SK-N-DZ (cell line): ENCODE data around the gene SEMA3E.
A peak's percentile ranks its signal among the peaks of the same experiment; 100 is the strongest.
"Not testable (repeated sequence)": the region's sequence is repeated elsewhere in the genome, so short reads cannot be mapped to it uniquely, and the experiment has no call there.

Experiments used
- DNase-seq: peaks from one replicate; pipeline ENCODE4 v3.0.0-alpha.2; 2015; ENCODE audit warnings: low spot score

Gene SEMA3E

DNA sequence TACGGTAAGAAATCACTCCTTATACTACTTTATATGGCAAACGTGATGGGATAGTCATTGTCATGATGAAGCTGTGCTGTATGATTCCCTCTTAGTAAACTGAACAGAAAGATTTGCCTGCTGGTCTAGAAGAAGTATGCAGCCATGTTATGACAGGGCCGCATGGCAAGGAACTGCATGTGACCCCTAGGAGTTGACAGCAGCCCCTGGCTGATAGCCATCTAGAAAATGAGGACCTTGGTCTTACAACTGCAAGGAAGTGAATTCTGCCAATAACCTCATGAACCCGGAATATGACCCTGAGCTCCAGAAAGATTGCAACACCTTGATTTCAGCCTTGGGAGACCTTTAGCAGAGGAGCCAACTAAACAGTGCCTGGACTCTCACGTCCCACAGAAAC, 193.3 kb downstream of the SEMA3E start:
- peak; percentile 13 for DNase-seq

DNA sequence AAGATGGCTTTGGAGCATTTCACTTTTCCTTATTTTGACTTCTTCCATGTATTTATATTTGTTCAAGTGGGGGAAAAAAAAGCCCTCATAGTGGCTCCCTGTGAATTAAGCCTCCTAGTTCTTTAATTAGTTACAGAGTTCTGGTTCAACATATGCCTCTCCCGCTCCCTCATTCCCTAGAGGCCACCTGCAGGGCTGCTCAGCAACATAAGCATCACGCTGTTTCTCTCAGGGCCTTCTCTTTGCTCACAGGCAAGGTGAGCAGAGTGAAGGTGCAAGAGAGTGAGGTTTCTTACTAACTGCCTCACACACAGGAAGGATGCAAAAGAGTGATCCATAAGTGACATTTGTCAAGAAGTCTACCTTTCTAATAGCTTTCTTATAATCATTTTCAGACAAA, 196.7 kb downstream of the SEMA3E start:
- DNase-seq = peak; percentile 38

DNA sequence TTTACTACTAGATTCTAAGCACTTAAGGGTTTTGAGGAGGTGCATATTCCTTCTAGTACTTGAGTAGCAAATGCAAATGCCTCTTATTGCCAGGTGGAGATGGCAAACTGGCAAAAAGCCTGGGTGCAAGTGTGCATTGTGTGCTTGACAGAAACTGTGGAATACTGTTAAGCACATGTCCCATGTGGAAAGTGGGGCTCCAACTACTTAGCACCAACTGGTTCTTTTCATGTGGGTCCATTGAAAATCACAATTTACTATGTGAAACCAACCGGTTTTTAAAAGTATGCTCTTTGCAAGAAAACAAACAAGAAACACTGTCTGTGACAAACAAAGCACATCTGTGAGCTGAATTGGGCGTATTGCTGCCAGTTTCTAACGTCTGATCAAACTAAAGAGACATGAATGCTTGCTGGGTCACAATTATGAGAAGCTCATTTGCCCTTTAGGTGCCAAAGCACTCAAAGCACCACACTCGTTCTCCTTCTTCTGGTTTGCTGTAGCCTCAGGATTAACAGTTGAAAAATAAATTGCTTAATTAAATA, 197.4 kb downstream of the SEMA3E start:
- no peak for DNase-seq

DNA sequence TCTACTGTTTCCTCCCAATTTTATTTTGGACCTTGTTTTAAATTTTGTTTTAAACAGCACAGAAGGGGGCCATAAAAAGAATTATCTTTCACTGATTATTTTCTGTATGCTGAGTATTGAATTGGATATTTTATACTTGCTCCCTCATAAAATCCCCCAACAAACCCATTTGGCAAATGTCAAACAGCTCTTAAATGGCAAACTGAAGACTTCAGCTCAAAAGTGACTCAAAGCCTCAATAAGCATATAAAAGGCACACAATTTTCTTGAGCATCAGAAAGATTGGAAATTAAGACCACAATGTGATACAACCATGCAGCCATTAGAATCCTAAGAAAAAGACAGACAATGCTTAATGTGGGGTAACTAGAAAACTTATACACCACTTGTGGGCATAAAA, 199.2 kb downstream of the SEMA3E start:
- no peak for DNase-seq

DNA sequence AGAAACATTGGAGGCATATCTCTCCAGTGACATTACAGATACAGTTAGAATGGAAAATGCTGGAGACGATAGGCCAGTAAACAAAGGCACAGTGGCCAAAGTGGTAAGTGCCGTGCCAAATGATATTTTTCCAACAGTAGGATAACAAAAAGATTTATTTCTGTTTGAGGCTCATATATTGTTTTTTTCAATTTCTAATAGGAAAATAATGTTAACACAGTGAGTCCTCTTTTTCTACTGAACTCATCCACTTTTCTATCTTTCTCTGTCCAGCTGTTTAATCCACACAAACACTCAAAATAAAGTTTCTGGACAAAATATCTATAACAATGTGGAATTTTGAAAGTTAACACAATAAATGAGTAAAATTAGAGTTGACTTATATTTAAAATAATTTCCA, 201.3 kb downstream of the SEMA3E start:
- DNase-seq = no peak

DNA sequence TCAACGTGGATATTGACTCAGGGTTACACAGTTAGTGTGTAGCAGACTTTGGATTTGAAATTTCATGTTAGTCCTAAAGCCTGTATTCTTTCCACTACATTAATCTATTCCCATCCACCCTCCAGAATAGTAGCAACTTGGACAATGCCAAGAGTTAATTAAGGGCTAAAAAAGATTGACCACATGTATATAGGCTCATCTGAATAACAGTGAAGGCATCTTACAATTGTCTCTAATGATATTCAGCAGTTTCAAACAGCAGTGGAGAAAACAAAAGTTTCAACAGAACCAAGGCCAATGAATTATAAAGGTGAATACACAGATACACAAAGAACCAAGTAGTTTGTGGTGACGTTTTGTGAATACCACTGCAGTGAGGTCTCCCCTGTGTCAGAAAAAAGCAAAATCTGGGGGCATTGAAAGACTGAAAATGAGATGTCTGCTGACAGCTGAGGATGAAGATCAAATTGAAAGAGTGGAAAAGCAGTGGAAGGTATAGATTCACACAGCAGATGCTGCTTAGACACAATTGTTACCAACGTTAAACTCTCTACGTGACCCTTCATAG, 202.8 kb downstream of the SEMA3E start:
- no peak for DNase-seq

DNA sequence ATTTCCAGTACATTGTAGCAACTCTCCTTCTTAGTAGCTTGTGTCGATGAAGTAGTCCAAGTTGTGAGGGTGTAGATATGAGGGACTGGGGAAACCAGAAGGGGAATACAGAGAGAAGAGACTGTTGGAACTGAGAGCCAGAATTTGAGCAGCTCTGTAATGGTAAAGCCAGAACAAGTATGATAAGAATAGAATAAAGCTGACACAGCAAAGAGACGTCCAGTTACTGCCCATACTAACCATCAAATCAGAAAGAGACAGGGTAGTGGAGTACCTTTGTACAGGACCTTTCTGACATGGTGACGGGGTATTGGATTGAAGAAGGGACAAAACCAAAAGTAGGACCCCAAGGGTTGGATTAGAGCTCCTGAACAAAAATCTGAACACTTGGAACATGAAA, 206.0 kb downstream of the SEMA3E start:
- DNase-seq = no peak

DNA sequence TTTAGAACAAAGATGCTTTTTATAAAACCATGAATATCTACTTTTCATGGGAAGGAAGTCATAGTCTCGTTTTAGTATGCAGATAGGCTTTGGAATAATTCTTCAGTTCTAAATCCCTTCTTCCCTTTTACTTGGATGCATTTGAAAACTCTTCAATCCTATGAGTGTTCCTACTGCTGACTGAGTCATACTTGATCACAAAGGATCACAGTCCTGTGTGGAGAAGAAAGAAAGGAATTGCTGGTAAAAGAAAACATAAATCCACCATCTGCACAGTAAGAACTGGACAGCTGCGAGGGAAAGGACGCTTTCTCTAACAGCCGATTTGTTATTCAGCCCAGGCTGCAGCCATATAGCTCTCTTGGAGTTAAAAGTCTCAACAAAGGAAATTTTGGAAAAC, 209.9 kb downstream of the SEMA3E start:
- DNase-seq = no peak

DNA sequence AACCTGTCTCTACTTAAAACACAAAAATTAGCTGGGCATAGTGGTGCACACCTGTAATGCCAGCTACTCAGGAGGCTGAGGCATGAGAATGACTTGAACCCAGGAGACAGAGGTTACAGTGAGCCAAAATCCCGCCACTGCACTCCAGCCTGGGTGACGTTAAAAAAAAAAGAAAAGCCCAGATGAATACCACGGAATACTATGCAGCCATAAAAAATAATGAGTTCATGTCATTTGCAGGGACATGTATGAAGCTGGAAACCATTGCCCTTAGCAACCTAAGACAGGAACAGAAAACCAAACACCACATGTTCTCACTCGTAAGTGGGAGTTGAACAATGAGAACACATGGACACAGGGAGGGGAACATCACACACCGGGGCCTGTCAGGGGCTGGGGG, 218.7 kb downstream of the SEMA3E start:
- DNase-seq = not testable (repeated sequence)

DNA sequence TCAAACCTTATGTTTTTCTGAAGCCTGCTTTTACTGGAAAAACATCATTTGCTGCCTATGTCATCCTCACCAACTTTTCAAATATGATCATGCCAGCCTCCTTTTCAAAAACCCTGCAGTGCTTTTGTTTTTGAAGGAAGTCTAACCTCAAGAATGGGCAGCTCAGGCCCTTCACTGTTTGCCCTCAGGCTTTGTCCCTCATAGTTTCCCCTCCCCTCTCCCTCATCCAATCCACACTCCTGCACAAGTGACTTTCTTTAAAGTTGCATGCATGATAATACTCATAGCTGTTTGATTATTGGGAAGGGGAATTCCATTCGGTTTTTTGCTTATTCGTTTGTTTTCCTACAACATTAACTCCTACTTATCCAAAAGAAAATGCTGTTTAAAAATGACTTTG, 219.4 kb downstream of the SEMA3E start:
- DNase-seq = no peak

DNA sequence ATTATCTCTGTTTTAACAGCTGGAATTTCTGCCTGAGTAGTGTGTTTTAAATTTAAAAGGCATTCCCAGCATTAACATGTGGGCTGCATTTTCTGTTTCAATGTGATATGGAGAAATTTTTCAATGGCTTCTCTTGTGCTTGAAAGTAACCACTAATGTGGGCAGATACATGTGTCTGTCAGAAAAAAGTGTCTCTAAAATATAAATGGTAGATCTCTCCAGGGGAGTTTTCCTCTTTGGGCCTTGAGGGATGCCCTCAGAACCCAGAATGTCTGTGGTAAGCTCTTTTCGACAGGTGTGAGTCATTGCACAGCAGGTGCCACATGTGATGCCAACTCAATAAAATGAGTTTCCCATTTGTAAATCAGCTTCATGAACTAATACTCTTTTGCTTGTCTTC, 221.1 kb downstream of the SEMA3E start:
- DNase-seq = no peak

DNA sequence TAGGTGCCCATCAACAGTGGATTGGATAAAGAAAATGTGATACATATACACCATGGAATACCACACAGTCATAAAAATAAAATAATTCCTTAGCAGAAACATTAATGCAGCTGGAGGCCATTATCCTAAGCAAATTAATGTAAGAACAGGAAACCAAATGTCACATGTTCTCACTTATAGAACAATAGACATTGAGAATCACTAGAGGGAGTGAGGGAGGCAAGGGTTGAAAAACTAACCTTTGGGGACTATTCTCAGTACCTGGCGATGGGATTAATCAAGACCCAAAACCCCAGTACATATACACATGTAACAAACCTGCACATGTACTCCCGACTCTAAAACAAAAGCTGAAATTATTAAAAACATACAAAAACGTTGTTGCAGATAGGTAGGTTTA, 222.6 kb downstream of the SEMA3E start:
- DNase-seq = no peak

DNA sequence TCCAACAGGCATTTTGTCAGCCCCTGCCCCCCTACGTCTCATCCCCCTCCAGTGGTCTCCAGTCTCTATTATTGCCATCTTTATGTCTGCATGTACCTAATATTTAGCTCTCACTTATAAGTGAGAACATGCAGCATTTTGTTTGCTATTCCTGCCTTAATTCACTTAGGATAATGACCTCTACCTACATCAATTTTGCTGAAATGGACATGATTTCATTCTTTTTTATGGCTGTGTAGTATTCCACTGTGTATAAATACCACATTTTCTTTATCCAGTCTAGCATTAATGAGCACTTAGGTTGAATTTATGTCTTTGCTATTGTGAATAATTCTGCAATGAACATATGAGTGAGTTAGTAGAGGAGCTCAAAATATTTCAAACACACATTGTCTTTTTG, 229.9 kb downstream of the SEMA3E start:
- no peak for DNase-seq

DNA sequence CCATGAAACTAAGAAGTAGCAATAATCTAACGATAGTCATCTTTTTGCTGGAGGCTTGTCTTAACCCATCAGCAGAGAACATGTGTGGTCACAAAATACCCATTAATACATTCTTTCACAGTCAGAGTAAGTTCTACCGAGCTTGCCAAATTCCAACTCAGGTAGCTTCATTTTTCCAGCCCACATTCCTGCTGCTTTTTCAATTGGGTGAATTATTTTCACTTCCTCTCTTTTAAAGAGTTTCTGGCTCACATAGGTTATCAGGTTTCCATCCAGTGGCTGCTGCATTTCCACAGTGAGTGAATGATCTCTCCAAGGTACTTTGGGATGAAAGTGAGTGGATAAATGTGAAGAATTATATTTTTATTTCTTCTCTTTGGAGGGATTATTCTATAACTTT, 233.1 kb downstream of the SEMA3E start:
- no peak for DNase-seq

DNA sequence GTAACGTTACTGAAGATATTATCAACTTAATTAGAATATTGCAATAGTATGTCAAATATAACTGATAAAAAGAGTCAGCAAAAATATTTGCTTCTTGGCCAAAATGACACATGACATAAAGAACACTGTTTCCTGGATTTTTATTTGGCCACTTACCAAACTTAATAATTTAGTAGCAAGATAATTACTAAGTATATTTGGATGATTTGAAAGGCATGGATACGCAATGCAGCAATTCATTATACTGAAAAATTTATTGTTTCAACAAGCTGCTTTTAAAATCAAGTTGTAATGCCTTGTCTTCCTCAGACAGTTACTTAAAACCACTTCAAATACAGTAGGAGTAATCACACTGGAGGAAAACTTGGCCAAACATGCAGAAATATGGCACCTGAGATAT, 234.0 kb downstream of the SEMA3E start:
- no peak for DNase-seq

DNA sequence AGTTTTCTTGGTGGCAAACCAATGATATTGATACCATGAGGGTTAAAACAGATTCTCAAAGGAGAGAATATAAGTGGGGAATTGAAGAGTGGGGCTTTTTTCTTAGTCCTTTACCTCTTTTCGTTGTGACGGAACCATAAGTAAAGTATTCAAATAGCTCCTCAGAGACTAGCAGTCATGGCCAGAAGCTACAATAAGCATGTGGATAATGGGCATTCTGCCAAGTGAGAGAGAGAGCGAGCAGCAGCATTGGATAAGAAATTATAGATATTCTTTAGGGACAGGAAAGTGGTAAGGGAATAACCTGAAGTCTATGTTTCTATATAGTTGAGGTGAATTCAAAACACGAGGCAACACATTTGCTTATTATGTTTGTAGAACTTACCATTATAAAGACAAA, 235.1 kb downstream of the SEMA3E start:
- no peak for DNase-seq

DNA sequence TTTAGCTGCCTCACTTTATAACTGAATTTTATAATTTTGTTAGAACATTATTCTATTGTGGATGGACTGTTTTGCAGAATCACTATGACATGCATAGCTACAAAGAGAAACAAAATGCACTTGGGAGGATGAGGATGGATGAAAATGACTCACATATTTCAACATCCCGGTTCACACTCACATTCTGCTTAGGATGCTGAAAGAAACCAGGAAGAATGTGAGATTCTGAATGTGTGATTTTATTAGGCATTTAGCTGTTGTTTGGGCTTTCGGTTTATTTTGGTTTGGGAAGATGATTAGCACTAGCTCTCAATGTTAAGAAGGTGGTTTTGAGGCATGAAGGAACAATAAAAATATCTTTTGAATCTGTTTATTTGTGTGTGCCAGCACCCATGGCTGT, 235.5 kb downstream of the SEMA3E start:
- no peak for DNase-seq

DNA sequence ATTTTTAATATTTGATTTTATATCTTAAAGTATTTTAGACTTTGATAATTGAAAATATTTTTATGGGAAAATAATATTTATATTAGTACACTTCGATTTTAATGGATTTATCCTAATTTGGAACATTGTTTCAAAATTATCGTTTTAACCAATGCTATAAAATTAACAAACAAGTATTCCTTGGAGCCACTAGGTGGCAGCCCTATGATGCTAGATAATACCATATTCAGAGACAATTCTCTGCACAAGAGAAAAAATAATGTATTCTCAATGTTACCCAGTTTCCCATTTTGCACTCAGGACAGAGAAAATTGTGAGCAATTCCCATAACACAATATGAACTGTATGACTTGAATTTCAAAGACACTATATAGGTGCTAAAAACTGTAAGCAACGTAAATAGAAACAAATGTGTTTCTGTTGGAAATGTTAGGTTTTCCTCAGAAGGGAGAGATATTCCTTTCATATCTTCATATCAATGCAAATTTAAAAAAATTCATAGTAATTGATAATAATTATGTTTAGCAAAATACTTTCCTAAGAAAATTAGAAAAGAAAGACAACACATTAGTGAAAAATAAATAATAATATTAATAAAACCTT, 237.8 kb downstream of the SEMA3E start:
- peak; percentile 60 for DNase-seq

DNA sequence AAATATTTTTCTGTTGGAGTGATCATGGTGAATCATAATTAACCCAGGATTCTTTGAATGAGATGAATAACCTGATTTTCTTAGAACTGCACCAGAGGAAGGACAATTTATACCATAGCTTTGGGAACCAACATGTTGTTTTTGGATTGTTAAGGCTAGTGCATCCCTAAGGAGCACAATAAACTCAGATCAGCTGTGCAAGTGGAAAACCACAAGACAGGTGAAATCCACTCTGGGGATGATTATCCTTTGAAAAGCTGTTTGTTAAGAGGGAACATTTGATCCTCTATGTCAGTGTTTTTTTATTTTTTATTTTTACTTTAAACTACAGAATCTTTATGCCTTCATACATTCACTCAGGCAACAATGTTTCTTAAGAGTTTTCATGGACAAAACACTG, 254.2 kb downstream of the SEMA3E start:
- no peak for DNase-seq

DNA sequence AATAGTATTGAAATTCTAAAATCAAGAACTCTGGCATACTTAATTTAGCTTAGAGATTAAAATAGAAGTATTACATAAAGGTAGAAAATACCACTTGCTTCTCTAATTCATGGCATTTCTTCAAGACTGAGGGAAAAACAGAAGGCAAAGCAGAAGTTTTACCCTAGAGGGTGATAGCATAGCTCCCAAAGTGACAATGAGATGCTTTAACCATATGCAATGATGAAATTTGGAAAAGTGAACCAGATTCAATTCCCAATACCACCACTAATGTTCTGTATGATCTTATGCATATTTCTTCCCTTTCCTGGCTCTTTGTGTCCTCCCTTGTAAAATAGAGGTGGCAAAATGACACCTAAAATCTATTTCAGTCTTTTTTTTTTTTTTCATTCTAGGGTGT, 260.5 kb downstream of the SEMA3E start:
- DNase-seq = no peak

DNA sequence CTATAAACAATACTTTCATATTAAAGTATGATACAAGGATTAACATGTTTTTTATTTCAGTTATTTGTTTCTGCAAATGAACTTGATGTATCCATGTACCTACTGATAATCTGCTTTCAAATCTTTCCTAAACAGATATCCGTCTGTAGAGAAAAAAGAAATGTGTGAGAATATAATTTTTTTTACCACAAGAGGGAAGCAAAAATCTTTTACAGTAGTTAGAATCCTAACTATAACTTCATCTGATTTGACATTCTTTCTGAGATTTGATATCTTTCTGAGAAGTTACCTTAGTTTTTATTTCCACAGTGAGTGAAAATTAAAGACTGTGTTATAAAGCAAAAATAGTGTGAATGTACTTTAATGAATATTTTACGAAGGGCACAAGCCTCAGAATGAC, 282.3 kb downstream of the SEMA3E start:
- DNase-seq = no peak

DNA sequence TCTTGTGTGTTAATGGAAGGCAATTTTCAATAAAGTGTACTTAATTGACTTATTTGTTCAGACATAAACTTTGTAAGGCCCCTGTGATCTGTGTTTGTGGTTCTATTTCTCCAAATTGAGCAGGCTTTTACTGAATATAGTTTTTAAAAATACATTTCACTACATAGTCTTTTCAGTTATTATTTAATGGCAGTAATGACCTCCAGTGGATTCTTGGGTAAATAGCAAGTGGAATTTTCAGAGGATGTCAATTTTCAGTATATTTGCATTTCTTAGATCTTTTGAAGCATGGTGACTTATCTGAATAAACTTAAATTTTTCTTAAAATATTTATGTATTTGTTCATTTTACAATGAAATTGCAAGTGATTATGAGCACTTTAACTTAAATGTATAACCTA, 283.2 kb downstream of the SEMA3E start:
- no peak for DNase-seq

DNA sequence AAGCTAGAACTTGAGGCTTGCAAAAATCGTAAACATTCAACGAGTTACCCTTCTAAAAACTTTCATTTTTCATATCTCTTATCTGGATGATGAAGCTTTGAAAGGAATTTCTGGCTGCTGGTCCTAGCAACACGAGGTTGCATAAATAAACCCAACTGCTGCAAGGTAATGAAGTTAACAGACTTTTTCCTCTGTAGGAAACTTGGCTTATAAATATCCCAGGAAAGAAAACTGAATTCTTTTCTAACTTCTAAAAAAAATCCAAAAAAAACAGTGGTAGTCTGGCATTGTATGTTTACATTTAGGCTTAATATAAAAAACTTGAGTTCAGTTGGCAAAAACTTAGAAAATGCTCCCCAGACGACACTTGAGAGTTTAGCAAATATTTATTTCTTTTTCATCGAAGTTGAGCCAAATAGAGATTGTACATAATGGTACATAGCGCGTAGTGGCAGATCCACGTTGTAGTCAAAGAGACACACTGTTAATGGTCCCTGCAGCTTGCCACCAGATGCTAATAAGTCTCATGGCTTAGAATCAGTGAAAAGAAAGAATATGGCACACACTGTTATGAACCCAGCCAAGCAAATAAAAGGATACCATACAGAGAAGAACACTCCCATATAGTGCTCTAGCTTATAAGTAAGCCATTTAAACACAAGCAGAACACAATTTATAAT, 285.9 kb downstream of the SEMA3E start:
- no peak for DNase-seq
